GM12878 (cell line): ENCODE measurements around the gene PREX1. TPM values are rescaled to one million over a fixed set of nuclear protein-coding genes. Genes with fewer than 3 reads are reported as not detected.
A peak's percentile ranks its signal among the peaks of the same experiment; 100 is the strongest.

Experiments
- ATAC-seq: fragments of 200-7000 bp; cut with Tn5 transposase; 3 replicates; pipeline ENCODE4 v1.9.1; 2020; ENCODE audit warnings: mild to moderate bottlenecking, moderate library complexity
- BruUV-seq: library from RNA; stranded (reverse); fragments of 400-500 nt; replicated peaks from 2 replicates; lab custom pipeline; 2021; lab: Mats Ljungman, UMichigan
- CTCF ChIA-PET: fragments of 300-600 bp; sonication (Branson Sonifier 250); formaldehyde crosslinking; extraction: SDS; loops from one replicate; lab custom pipeline; 2021; ENCODE audit warnings: inconsistent platforms; lab: Yijun Ruan, JAX
- POLR2A ChIA-PET: fragments of 350-600 bp; formaldehyde crosslinking; extraction: SDS; loops from one replicate; lab custom pipeline; 2021; ENCODE audit warnings: inconsistent platforms; lab: Charles Lee
- RAD21 ChIA-PET: fragments of 300-600 bp; sonication (Branson Sonifier 250); formaldehyde crosslinking; loops from one replicate; lab custom pipeline; 2023; ENCODE audit warnings: antibody characterized with exemption; ENCODE audit not compliant: unreplicated experiment; lab: Charles Lee
- SMC1A ChIA-PET: fragments of 300-600 bp; sonication (Branson Sonifier 250); formaldehyde crosslinking; loops from one replicate; lab custom pipeline; 2023; ENCODE audit not compliant: unreplicated experiment, uncharacterized antibody; lab: Charles Lee
- DNase-seq: peaks from one replicate; pipeline ENCODE4 v3.0.0-alpha.2; 2011; ENCODE audit warnings: low read depth, low spot score
- FAIRE-seq: peaks from 3 replicates; lab custom pipeline; 2011; peaks lifted over from hg19 to GRCh38; lab: Jason Lieb, UNC
- H2AFZ ChIP-seq: 2 replicates; pipeline ENCODE4 v1.6.0; 2011; ENCODE audit warnings: low read depth, low read length, control low read depth; ENCODE audit not compliant: control insufficient read depth
- H3K27ac ChIP-seq: 2 replicates; pipeline ENCODE4 v1.5.1; 2011; ENCODE audit warnings: control low read depth; ENCODE audit not compliant: control insufficient read depth, insufficient read depth
- H3K27me3 ChIP-seq, 2 experiments: replicated peaks in 1 of 2; 2 replicates each; pipeline versions ENCODE4 v1.6.0 to v1.6.1; 2011; ENCODE audit warnings: low read length in 1 of 2; ENCODE audit not compliant: control insufficient read depth in 2 of 2, insufficient read depth in 2 of 2
- H3K36me3 ChIP-seq, 2 experiments: 2 replicates each; pipeline ENCODE4 v1.5.1; 2011; ENCODE audit warnings: low read length in 1 of 2; ENCODE audit not compliant: control insufficient read depth in 2 of 2, insufficient read depth in 2 of 2
- H3K4me1 ChIP-seq: 2 replicates; pipeline ENCODE4 v1.6.1; 2011; ENCODE audit warnings: mild to moderate bottlenecking, low read length, moderate library complexity, mixed read lengths; ENCODE audit not compliant: control insufficient read depth, insufficient read depth
- H3K4me2 ChIP-seq: 2 replicates; pipeline ENCODE4 v1.6.0; 2011; ENCODE audit warnings: control low read depth; ENCODE audit not compliant: control insufficient read depth, insufficient read depth
- H3K4me3 ChIP-seq: fragments of 200-600 bp; sonication (generic); 2 replicates; pipeline ENCODE4 v1.5.1; 2016
- H3K79me2 ChIP-seq: 2 replicates; pipeline ENCODE4 v1.6.0; 2011; ENCODE audit warnings: low read length; ENCODE audit not compliant: control insufficient read depth, insufficient read depth
- H3K9ac ChIP-seq: 2 replicates; pipeline ENCODE4 v1.8.0; 2011; ENCODE audit warnings: low read length, control low read depth, mixed read lengths; ENCODE audit not compliant: control insufficient read depth, insufficient read depth
- H3K9me3 ChIP-seq: replicated peaks from 3 replicates; pipeline ENCODE4 v1.5.1; 2011; ENCODE audit warnings: mild to moderate bottlenecking, low read length; ENCODE audit not compliant: control insufficient read depth, insufficient read depth
- H4K20me1 ChIP-seq: 2 replicates; pipeline ENCODE4 v1.6.0; 2011; ENCODE audit not compliant: control insufficient read depth, insufficient read depth
- CTCF ChIP-seq, 3 experiments: IDR thresholded peaks in 2 of 3; conservative IDR thresholded peaks in 1 of 3; 2 replicates each; pipeline ENCODE4 v1.5.1; 2011; ENCODE audit warnings: low read depth in 3 of 3, low read length in 3 of 3, mild to moderate bottlenecking in 3 of 3, control low read depth in 2 of 3, moderate library complexity in 2 of 3, inconsistent platforms in 1 of 3, mixed read lengths in 1 of 3; ENCODE audit not compliant: control insufficient read depth in 2 of 3, insufficient read depth in 1 of 3; ENCODE audit errors: extremely low read depth in 1 of 3
- FOXM1 ChIP-seq: IDR thresholded peaks from 2 replicates; pipeline ENCODE4 v1.6.1; 2012; ENCODE audit warnings: low read depth, mild to moderate bottlenecking, inconsistent platforms, low read length, moderate library complexity
- MTA2 ChIP-seq: fragments of 450-650 bp; IDR thresholded peaks from 2 replicates; pipeline ENCODE4 v1.6.1; 2016; ENCODE audit warnings: low read depth, mild to moderate bottlenecking, moderate library complexity
- POU2F2 ChIP-seq: IDR thresholded peaks from 3 replicates; pipeline ENCODE4 v1.6.1; 2011; ENCODE audit warnings: low read depth, mild to moderate bottlenecking, low read length, borderline replicate concordance
- RAD21 ChIP-seq: IDR thresholded peaks from 2 replicates; pipeline ENCODE4 v1.6.1; 2011; ENCODE audit warnings: mild to moderate bottlenecking, low read depth, low read length, moderate library complexity; ENCODE audit not compliant: insufficient read depth
- RUNX3 ChIP-seq: IDR thresholded peaks from 2 replicates; pipeline ENCODE4 v1.6.1; 2012; ENCODE audit warnings: low read length, inconsistent platforms
- SMC3 ChIP-seq: IDR thresholded peaks from 2 replicates; pipeline ENCODE4 v1.6.1; 2011; ENCODE audit warnings: low read length, improper control_type of control experiment, borderline replicate concordance
- TCF12 ChIP-seq: IDR thresholded peaks from 2 replicates; pipeline ENCODE4 v1.6.1; 2011; ENCODE audit warnings: low read depth, mild to moderate bottlenecking, low read length
- YY1 ChIP-seq: IDR thresholded peaks from 2 replicates; pipeline ENCODE4 v1.6.1; 2011; ENCODE audit warnings: low read depth, mild to moderate bottlenecking, low read length
- ZNF384 ChIP-seq: IDR thresholded peaks from 2 replicates; pipeline ENCODE4 v1.6.1; 2012; ENCODE audit warnings: low read depth, mild to moderate bottlenecking, low read length, improper control_type of control experiment, borderline replicate concordance
- WGBS: methylation state at CpG from one replicate; pipeline ENCODE4 v1.1.6; 2016; ENCODE audit warnings: low lambda C conversion rate; ENCODE audit not compliant: insufficient replicate concordance, insufficient coverage; ENCODE audit errors: missing lambda C conversion rate; 5-methylcytosine and 5-hydroxymethylcytosine counted together
- in situ Hi-C: fragments of 300-500 bp; cut with MboI; formaldehyde crosslinking; loops from 9 replicates; pipeline ENCODE4 v1.14.3; 2018; ENCODE audit warnings: mixed read lengths
- intact Hi-C: fragments of 100-400 bp; cut with micrococcal nuclease; formaldehyde crosslinking; loops from one replicate; pipeline ENCODE4 v1.14.2; 2022; ENCODE audit not compliant: unreplicated experiment
- polyA plus RNA-seq, 11 experiments: library from polyadenylated mRNA; depleted of rRNA in 4 of 11; unstranded in 6 of 11; stranded (reverse) in 5 of 11; fragments of >200 nt; fragmentation: Nextera tagmentation in 4 of 11; fragmentation: Illumina TruSeq in 1 of 11; extraction: Ambion mirVana in 4 of 11; extraction: Trizol in 1 of 11; gene quantifications; 1 replicate in 1 of 11; 2 replicates in 10 of 11; pipeline versions ENCODE4 v1.2.1 to v1.2.3, GENCODE V29; 2011 to 2016; ENCODE audit warnings: inconsistent platforms in 2 of 11, missing spikeins in 2 of 11, low read depth in 1 of 11
- total RNA-seq, 4 experiments: library from RNA; depleted of rRNA in 3 of 4; stranded (reverse); fragments of >200 nt in 3 of 4; fragmentation: Illumina TruSeq in 1 of 4; extraction: Trizol in 1 of 4; gene quantifications; 2 replicates each; pipeline versions ENCODE4 v1.2.1 to v1.2.3, GENCODE V29; 2013 to 2021

PREX1 gene
- total and polyA plus RNA-seq, 10 of the 15 experiments (the other 5 are each of a cell fraction or from before 2014, with no cell fraction given): 2.6 to 114 (median 38.9) TPM

GRCh38 chr20:48657426-48658197 lies 170.2 kb downstream of the PREX1 start:
- H3K9me3 ChIP-seq: no peaks in the 10 kb centered on the region
- ChIA-PET CTCF (interaction anchor here (0.6 to 5.9 kb wide), 51 partner anchors 10 to 317 kb away, joined by 3 to 147 read pairs (median 4); partner anchors contain the start of genes ARFGEF2 and PREX1), POLR2A (interaction anchor here (0.6 to 1.1 kb wide), 2 partner anchors 111 to 246 kb away, joined by 3 read pairs; no protein-coding TSS in a partner anchor), SMC1A (interaction anchor here (0.6 to 9.0 kb wide), 27 partner anchors 15 to 329 kb away, joined by 3 to 154 read pairs (median 4); partner anchors contain the start of gene ARFGEF2), RAD21 (interaction anchor here (0.6 to 5.6 kb wide), 34 partner anchors 10 to 1477 kb away, joined by 3 to 139 read pairs (median 4); partner anchors contain the start of gene PREX1)
- DNase-seq (peak; percentile 21), FAIRE-seq (peak; percentile 80), ATAC-seq (peak; percentile 94)
- H3K36me3 ChIP-seq: peaks cover 42 to 55% of the 10 kb centered on the region in 2 experiments
- intact Hi-C loops: loop anchor here (1.0 to 10.0 kb wide), 3 partner anchors 167 to 307 kb away; no protein-coding TSS in a partner anchor
- no peak overlapping the region for H3K4me2 ChIP-seq
- no peak overlapping the region for H3K27ac ChIP-seq
- no peaks in the 10 kb centered on the region for H4K20me1 ChIP-seq
- TF ChIP-seq RUNX3: peak; percentile 31; the same call in 1 of the 2 replicates
- no peak for TF ChIP-seq MTA2
- TF ChIP-seq ZNF384: peak; percentile 66; the same call in 1 of the 2 replicates
- TF ChIP-seq CTCF (IDR thresholded peaks at IDR 0.05 in 2 of 3, conservative IDR thresholded peaks at IDR 0.05 in 1 of 3; ENCODE audit: control insufficient read depth in 2 of 3, extremely low read depth in 1 of 3, insufficient read depth in 1 of 3, low read depth in 3 of 3, low read length in 3 of 3): peak; percentile 91 to 96 (median 93)
- 0 out of 2 replicates have a peak, but pooled peaks have one; percentile 44 for TF ChIP-seq TCF12
- no peak for TF ChIP-seq FOXM1
- TF ChIP-seq POU2F2: 0 out of 3 replicates have a peak, but pooled peaks have one; percentile 54
- TF ChIP-seq YY1: peak; percentile 59; the same call in 1 of the 2 replicates
- peak; percentile 97 for TF ChIP-seq SMC3
- peak; percentile 95 for TF ChIP-seq RAD21
- H3K4me3 ChIP-seq: no peak overlapping the region
- no peaks in the 10 kb centered on the region for H3K4me1 ChIP-seq
- WGBS: 75% methylated on average over 21 of the region's 21 CpGs
- no TSS peak for BruUV-seq
- no peaks in the 10 kb centered on the region for H3K27me3 ChIP-seq
- in situ Hi-C loops: loop anchor here (5.0 kb wide), 1 partner anchor 250 kb away; no protein-coding TSS in a partner anchor
- H3K79me2 ChIP-seq: no peaks in the 10 kb centered on the region
- no peak overlapping the region for H2AFZ ChIP-seq
- no peak overlapping the region for H3K9ac ChIP-seq
